ENCODE results near the gene ACOX1.

The ACOX1 gene

GRCh38 chr17:76003915-76004314 lies 24.9 kb upstream of the ACOX1 start:
- H3K9me3 ChIP-seq (ENCODE audit: control extremely low read depth in 1 of 5, control insufficient read depth in 4 of 5, insufficient read depth in 2 of 5, low read depth in 1 of 5, low read length in 4 of 5), result no peaks in the 10 kb centered on the region
- peaks cover 0 to 28% (median 12%) of the 10 kb centered on the region in 4 experiments for H3K36me3 ChIP-seq (ENCODE audit: control insufficient read depth in 4 of 4, insufficient read depth in 4 of 4, low read length in 3 of 4)
- no peak overlapping the region for H3K4me3 ChIP-seq (ENCODE audit: control insufficient read depth in 1 of 7, extremely low read depth in 1 of 7, insufficient read depth in 4 of 7, low read depth in 2 of 7, low read length in 6 of 7)
- 92% methylated on average over 5 of the region's 6 CpGs for WGBS (ENCODE audit: insufficient coverage)
- no peak overlapping the region for H3K27ac ChIP-seq (ENCODE audit: insufficient read depth in 1 of 2, low read depth in 1 of 2, low read length in 2 of 2, poor library complexity in 1 of 2, severe bottlenecking in 2 of 2)
- peaks cover 0 to 9% (median 9%) of the 10 kb centered on the region in 4 experiments for H3K4me1 ChIP-seq (ENCODE audit: control extremely low read depth in 1 of 4, control insufficient read depth in 4 of 4, insufficient read depth in 4 of 4, low read length in 3 of 4)
- no peak for DNase-seq
- ChIA-PET POLR2A (no interaction called here), CTCF (interaction anchor here (0.6 to 14.8 kb wide), 9 partner anchors 8 to 169 kb away, joined by 3 to 183 read pairs (median 5); partner anchors contain the start of gene MRPL38)
- H3K27me3 ChIP-seq (replicated peaks in 2 of 5; ENCODE audit: control insufficient read depth in 4 of 5, insufficient read depth in 5 of 5, low read length in 4 of 5), result no peaks in the 10 kb centered on the region

DNA sequence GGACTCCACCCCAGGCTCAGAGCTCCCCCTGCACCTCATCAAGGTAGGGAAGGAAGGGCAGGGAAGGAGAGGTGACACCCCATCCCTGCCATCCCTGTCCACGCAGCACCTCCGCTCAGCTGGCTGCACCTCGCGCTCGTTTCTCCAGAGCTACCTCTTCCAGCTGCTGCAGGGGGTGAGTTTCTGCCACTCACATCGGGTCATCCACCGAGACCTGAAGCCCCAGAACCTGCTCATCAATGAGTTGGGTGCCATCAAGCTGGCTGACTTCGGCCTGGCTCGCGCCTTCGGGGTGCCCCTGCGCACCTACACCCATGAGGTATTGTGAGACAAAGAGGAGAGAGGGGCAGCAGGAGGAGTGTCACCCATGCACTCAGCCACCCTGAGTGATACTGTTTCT lies 23.1 kb upstream of the ACOX1 start:
- 98% methylated on average over 12 of the region's 12 CpGs for WGBS (ENCODE audit: insufficient coverage)
- CTCF ChIA-PET, result interaction anchor here (0.7 to 14.8 kb wide), 11 partner anchors 13 to 277 kb away, joined by 3 to 183 read pairs (median 3); partner anchors contain the start of gene MRPL38

DNA sequence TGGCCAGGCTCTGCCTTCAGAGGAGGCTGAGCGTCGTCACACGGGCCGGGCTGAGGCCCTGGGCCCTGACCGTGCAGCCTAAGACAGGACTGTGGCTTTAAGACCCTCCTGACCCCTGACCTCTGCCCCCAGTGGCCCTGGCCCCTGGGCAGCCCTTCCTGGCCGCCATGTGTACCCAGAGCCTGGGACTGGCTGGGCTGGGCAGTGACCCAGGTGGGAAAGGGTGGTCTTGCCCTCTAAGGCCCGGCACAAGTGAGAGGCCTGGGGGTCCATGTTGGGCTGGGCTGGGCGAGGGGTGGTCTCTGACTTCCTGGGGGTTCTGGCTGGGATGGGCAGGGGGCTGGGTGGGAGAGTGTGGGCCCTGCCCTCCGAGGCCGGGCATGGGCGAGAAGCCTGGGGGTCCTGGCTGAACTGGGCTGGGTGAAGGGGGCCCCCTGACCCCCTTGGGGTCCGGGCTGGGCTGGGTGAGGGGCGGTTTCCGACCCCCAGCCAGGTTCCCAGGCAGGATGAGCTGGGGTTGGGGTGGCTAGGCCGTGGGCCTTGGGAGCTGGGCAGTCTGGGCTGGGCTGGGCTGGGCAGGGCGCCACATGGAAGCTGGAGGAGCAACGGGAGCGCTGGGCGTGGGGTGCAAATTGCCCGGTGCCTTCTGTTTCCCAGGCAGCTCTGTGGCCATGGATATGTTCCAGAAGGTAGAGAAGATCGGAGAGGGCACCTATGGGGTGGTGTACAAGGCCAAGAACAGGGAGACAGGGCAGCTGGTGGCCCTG lies 22.0 kb upstream of the ACOX1 start, which contains the start of gene CDK3:
TSS of gene CDK3 (plus strand) at position 101 of the 767 bp plus-strand sequence. CDS start at position 672, 571 bp downstream.
- H3K27ac ChIP-seq (ENCODE audit: insufficient read depth in 1 of 2, low read depth in 1 of 2, low read length in 2 of 2, poor library complexity in 1 of 2, severe bottlenecking in 2 of 2), result no peak within 1 kb of the TSS
- H3K36me3 ChIP-seq (ENCODE audit: control insufficient read depth in 4 of 4, insufficient read depth in 4 of 4, low read length in 3 of 4), result peaks cover 0 to 25% (median 11%) of the 10 kb centered on the region in 4 experiments
- H3K27me3 ChIP-seq (replicated peaks in 2 of 5; ENCODE audit: control insufficient read depth in 4 of 5, insufficient read depth in 5 of 5, low read length in 4 of 5), result no peaks in the 10 kb centered on the region
- ChIA-PET POLR2A (interaction anchor here (1.5 kb wide), 1 partner anchor 16 kb away, joined by 4 read pairs; no protein-coding TSS in a partner anchor), CTCF (interaction anchor here (0.7 to 14.8 kb wide), 11 partner anchors 7 to 281 kb away, joined by 3 to 183 read pairs (median 4); partner anchors contain the start of gene EVPL)
- no peak for DNase-seq
- 90% methylated on average over 17 of the region's 21 CpGs for WGBS (ENCODE audit: insufficient coverage)
- H3K4me1 ChIP-seq (ENCODE audit: control extremely low read depth in 1 of 4, control insufficient read depth in 4 of 4, insufficient read depth in 4 of 4, low read length in 3 of 4), result peaks cover 0 to 36% (median 25%) of the 10 kb centered on the region in 4 experiments
- H3K9me3 ChIP-seq (ENCODE audit: control extremely low read depth in 1 of 5, control insufficient read depth in 4 of 5, insufficient read depth in 2 of 5, low read depth in 1 of 5, low read length in 4 of 5), result no peaks in the 10 kb centered on the region
- H3K4me3 ChIP-seq (ENCODE audit: control insufficient read depth in 1 of 7, extremely low read depth in 1 of 7, insufficient read depth in 4 of 7, low read depth in 2 of 7, low read length in 6 of 7), result no peak within 1 kb of the TSS

More for the DNA sequence above, 23.1 kb upstream of the ACOX1 start:
- no peaks in the 10 kb centered on the region for H3K27me3 ChIP-seq (replicated peaks in 2 of 5; ENCODE audit: control insufficient read depth in 4 of 5, insufficient read depth in 5 of 5, low read length in 4 of 5)
- H3K27ac ChIP-seq (ENCODE audit: insufficient read depth in 1 of 2, low read depth in 1 of 2, low read length in 2 of 2, poor library complexity in 1 of 2, severe bottlenecking in 2 of 2), result no peak overlapping the region
- peaks cover 0 to 25% (median 17%) of the 10 kb centered on the region in 4 experiments for H3K4me1 ChIP-seq (ENCODE audit: control extremely low read depth in 1 of 4, control insufficient read depth in 4 of 4, insufficient read depth in 4 of 4, low read length in 3 of 4)
- peaks cover 0 to 28% (median 11%) of the 10 kb centered on the region in 4 experiments for H3K36me3 ChIP-seq (ENCODE audit: control insufficient read depth in 4 of 4, insufficient read depth in 4 of 4, low read length in 3 of 4)
- no peak overlapping the region for H3K4me3 ChIP-seq (ENCODE audit: control insufficient read depth in 1 of 7, extremely low read depth in 1 of 7, insufficient read depth in 4 of 7, low read depth in 2 of 7, low read length in 6 of 7)
- DNase-seq, result no peak
- no peaks in the 10 kb centered on the region for H3K9me3 ChIP-seq (ENCODE audit: control extremely low read depth in 1 of 5, control insufficient read depth in 4 of 5, insufficient read depth in 2 of 5, low read depth in 1 of 5, low read length in 4 of 5)
- POLR2A ChIA-PET, result interaction anchor here (1.5 kb wide), 1 partner anchor 18 kb away, joined by 4 read pairs; no protein-coding TSS in a partner anchor

DNA sequence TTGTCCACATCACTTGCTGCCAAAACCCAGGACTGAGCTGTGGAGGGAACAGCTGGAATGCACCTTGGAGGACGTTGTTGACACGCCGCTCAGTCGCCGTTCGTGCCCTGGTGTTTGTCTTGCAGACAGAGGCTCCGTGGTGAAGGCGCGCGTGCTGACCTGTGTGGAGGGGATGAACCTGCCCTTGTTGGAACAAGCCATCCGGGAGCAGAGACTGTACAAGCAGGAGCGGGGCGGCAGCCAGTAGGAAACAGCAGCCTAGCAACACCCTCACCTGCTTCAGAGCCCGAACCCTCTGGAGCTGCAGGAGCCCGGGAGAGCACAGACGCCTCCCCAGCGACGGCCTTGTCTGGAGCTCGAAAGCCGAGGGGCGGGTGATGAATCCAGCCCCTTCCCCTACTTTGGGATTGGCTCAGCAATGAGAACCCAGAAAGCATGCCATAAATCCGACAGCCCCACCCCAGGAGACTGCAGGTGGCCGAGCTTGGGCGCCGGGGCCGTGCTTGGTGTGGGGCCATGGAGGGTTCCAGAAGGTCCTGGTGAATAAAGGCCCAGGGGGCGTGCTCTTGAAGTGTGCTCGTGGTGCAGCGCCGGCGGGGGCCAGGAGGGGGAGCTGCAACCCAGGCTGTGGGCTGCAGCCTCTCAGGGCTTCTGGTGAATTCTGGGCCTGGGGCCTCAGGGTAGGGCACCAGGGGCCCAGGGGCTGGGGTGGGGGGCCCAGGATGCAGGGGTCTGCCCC lies 21.2 kb upstream of the ACOX1 start:
- H3K4me1 ChIP-seq (ENCODE audit: control extremely low read depth in 1 of 4, control insufficient read depth in 4 of 4, insufficient read depth in 4 of 4, low read length in 3 of 4), result peaks cover 0 to 34% (median 18%) of the 10 kb centered on the region in 4 experiments
- H3K36me3 ChIP-seq (ENCODE audit: control insufficient read depth in 4 of 4, insufficient read depth in 4 of 4, low read length in 3 of 4), result peaks cover 0 to 26% (median 14%) of the 10 kb centered on the region in 4 experiments
- WGBS (ENCODE audit: insufficient coverage), result 74% methylated on average over 30 of the region's 31 CpGs
- no peak overlapping the region for H3K27ac ChIP-seq (ENCODE audit: insufficient read depth in 1 of 2, low read depth in 1 of 2, low read length in 2 of 2, poor library complexity in 1 of 2, severe bottlenecking in 2 of 2)
- peak; percentile 54 to 73 (median 70) for DNase-seq
- no peaks in the 10 kb centered on the region for H3K27me3 ChIP-seq (replicated peaks in 2 of 5; ENCODE audit: control insufficient read depth in 4 of 5, insufficient read depth in 5 of 5, low read length in 4 of 5)
- no peaks in the 10 kb centered on the region for H3K9me3 ChIP-seq (ENCODE audit: control extremely low read depth in 1 of 5, control insufficient read depth in 4 of 5, insufficient read depth in 2 of 5, low read depth in 1 of 5, low read length in 4 of 5)
- ChIA-PET CTCF (interaction anchor here (0.7 to 14.8 kb wide), 16 partner anchors 8 to 282 kb away, joined by 3 to 183 read pairs (median 3); partner anchors contain the start of gene EVPL), POLR2A (no interaction called here)
- no peak overlapping the region for H3K4me3 ChIP-seq (ENCODE audit: control insufficient read depth in 1 of 7, extremely low read depth in 1 of 7, insufficient read depth in 4 of 7, low read depth in 2 of 7, low read length in 6 of 7)

- peaks cover 0 to 17% (median 13%) of the 10 kb centered on the region in 4 experiments for H3K36me3 ChIP-seq (ENCODE audit: control insufficient read depth in 4 of 4, insufficient read depth in 4 of 4, low read length in 3 of 4)
- WGBS (ENCODE audit: insufficient coverage), result 96% methylated on average over 8 of the region's 9 CpGs
- no peak overlapping the region for H3K27ac ChIP-seq (ENCODE audit: insufficient read depth in 1 of 2, low read depth in 1 of 2, low read length in 2 of 2, poor library complexity in 1 of 2, severe bottlenecking in 2 of 2)
- no peaks in the 10 kb centered on the region for H3K27me3 ChIP-seq (replicated peaks in 2 of 5; ENCODE audit: control insufficient read depth in 4 of 5, insufficient read depth in 5 of 5, low read length in 4 of 5)
- no peak overlapping the region for H3K4me3 ChIP-seq (ENCODE audit: control insufficient read depth in 1 of 7, extremely low read depth in 1 of 7, insufficient read depth in 4 of 7, low read depth in 2 of 7, low read length in 6 of 7)
- ChIA-PET CTCF (interaction anchor here (0.7 to 14.8 kb wide), 10 partner anchors 8 to 659 kb away, joined by 3 to 183 read pairs (median 4); partner anchors contain the start of gene MRPL38), POLR2A (no interaction called here)
- no peaks in the 10 kb centered on the region for H3K9me3 ChIP-seq (ENCODE audit: control extremely low read depth in 1 of 5, control insufficient read depth in 4 of 5, insufficient read depth in 2 of 5, low read depth in 1 of 5, low read length in 4 of 5)
- no peak for DNase-seq
- peaks cover 0 to 33% (median 16%) of the 10 kb centered on the region in 4 experiments for H3K4me1 ChIP-seq (ENCODE audit: control extremely low read depth in 1 of 4, control insufficient read depth in 4 of 4, insufficient read depth in 4 of 4, low read length in 3 of 4)
These were observed 19.4 kb upstream of the ACOX1 start for GRCh38 chr17:75998327-75998795.

GRCh38 chr17:75996665-75997590 lies 18.0 kb upstream of the ACOX1 start:
- Histone ChIP-seq H3K36me3 (ENCODE audit: control insufficient read depth in 4 of 4, insufficient read depth in 4 of 4, low read length in 3 of 4) (peaks cover 0 to 11% (median 6%) of the 10 kb centered on the region in 4 experiments), H3K9me3 (ENCODE audit: control extremely low read depth in 1 of 5, control insufficient read depth in 4 of 5, insufficient read depth in 2 of 5, low read depth in 1 of 5, low read length in 4 of 5) (no peaks in the 10 kb centered on the region), H3K4me3 (ENCODE audit: control insufficient read depth in 1 of 7, extremely low read depth in 1 of 7, insufficient read depth in 4 of 7, low read depth in 2 of 7, low read length in 6 of 7) (peak overlapping the region in 6 of 7 experiments; percentile 13 to 53 (median 36)), H3K4me1 (ENCODE audit: control extremely low read depth in 1 of 4, control insufficient read depth in 4 of 4, insufficient read depth in 4 of 4, low read length in 3 of 4) (peaks cover 0 to 33% (median 16%) of the 10 kb centered on the region in 4 experiments), H3K27ac (ENCODE audit: insufficient read depth in 1 of 2, low read depth in 1 of 2, low read length in 2 of 2, poor library complexity in 1 of 2, severe bottlenecking in 2 of 2) (peak overlapping the region; percentile 40 to 76), H3K27me3 (replicated peaks in 2 of 5; ENCODE audit: control insufficient read depth in 4 of 5, insufficient read depth in 5 of 5, low read length in 4 of 5) (no peaks in the 10 kb centered on the region)
- CTCF ChIA-PET, result interaction anchor here (0.6 to 14.8 kb wide), 9 partner anchors 9 to 402 kb away, joined by 3 to 183 read pairs (median 4); partner anchors contain the start of gene MRPL38
- WGBS (ENCODE audit: insufficient coverage), result 5% methylated on average over 16 of the region's 18 CpGs
- POLR2A ChIA-PET, result interaction anchor here (0.7 to 1.7 kb wide), 3 partner anchors 16 to 97 kb away, joined by 3 to 6 read pairs (median 6); partner anchors contain the start of genes ACOX1 and TEN1
- peak; percentile 52 to 76 (median 71) for DNase-seq

All from common myeloid progenitor, CD34-positive (primary cell).